Lung (tissue), 12 donors: ENCODE results near the gene DGKB. TPM values are rescaled to one million over a fixed set of nuclear protein-coding genes. Genes with fewer than 3 reads are reported as not detected.

Experiments used
- ATAC-seq: fragments of 200-7000 bp; cut with Tn5 transposase; one replicate; pipeline ENCODE4 v1.9.1; 2020; ENCODE audit warnings: moderate number of reproducible peaks; ENCODE audit not compliant: insufficient read depth, low FRiP score
- DNase-seq, 3 donors: peaks; one replicate each; pipeline ENCODE4 v3.0.0-alpha.2; 2013 to 2017
- H3K27ac ChIP-seq, 2 donors: one replicate each; pipeline ENCODE4 v1.5.1; 2013; ENCODE audit warnings: mild to moderate bottlenecking in 2 of 2, moderate library complexity in 2 of 2, control low read depth in 1 of 2, inconsistent platforms in 1 of 2, low read depth in 1 of 2, low read length in 1 of 2
- H3K27me3 ChIP-seq, 3 donors: one replicate each; pipeline ENCODE4 v1.5.1; 2013; ENCODE audit warnings: low read length in 2 of 3; ENCODE audit not compliant: control insufficient read depth in 3 of 3, insufficient read depth in 3 of 3
- H3K36me3 ChIP-seq, 4 donors: one replicate each; pipeline ENCODE4 v1.5.1; 2013; ENCODE audit warnings: low read length in 4 of 4, mild to moderate bottlenecking in 1 of 4, moderate library complexity in 1 of 4; ENCODE audit not compliant: control insufficient read depth in 4 of 4, insufficient read depth in 4 of 4
- H3K4me1 ChIP-seq, 5 donors: one replicate each; pipeline ENCODE4 v1.5.1; 2013; ENCODE audit warnings: low read length in 5 of 5, mild to moderate bottlenecking in 2 of 5, moderate library complexity in 1 of 5; ENCODE audit not compliant: control insufficient read depth in 5 of 5, insufficient read depth in 5 of 5
- H3K4me3 ChIP-seq: one replicate; pipeline ENCODE4 v1.5.1; 2013; ENCODE audit warnings: mild to moderate bottlenecking, control low read depth, moderate library complexity
- H3K9ac ChIP-seq, 2 donors: one replicate each; pipeline ENCODE4 v1.5.1; 2013; ENCODE audit warnings: low read length in 2 of 2, control low read depth in 1 of 2; ENCODE audit not compliant: insufficient read depth in 1 of 2
- H3K9me3 ChIP-seq, 4 donors: one replicate each; pipeline ENCODE4 v1.5.1; 2013; ENCODE audit warnings: low read length in 3 of 4, mild to moderate bottlenecking in 1 of 4, moderate library complexity in 1 of 4; ENCODE audit not compliant: control insufficient read depth in 4 of 4, insufficient read depth in 3 of 4
- CTCF ChIP-seq: IDR thresholded peaks from 2 replicates; pipeline ENCODE4 v1.5.1; 2012; ENCODE audit warnings: mild to moderate bottlenecking; ENCODE audit errors: control extremely low read depth, extremely low read depth
- WGBS, 2 donors: extraction: QIAGEN DNeasy Blood & Tissue Kit; methylation state at CpG; one replicate each; pipeline ENCODE4 v1.1.7; 2013; 5-methylcytosine and 5-hydroxymethylcytosine counted together
- polyA plus RNA-seq, 2 donors: library from polyadenylated mRNA; stranded (reverse); fragments of 200-250 nt; gene quantifications; one replicate each; pipeline ENCODE4 v1.2.1, GENCODE V29; 2013
- total RNA-seq, 2 donors: library from RNA; depleted of rRNA in 1 of 2; stranded (reverse); fragments of >200 nt in 1 of 2; gene quantifications; one replicate each; pipeline ENCODE4 v1.2.1, GENCODE V29; 2014 to 2021
- donor health status: control.
- donor health status: control.
- donor health status: Bipolar disorder and iron deficiency.
- donor health status: healthy.
- donor health status: DM: yes; HTN: yes; CAD: no.

Gene DGKB
- total and polyA plus RNA-seq, 4 donors, result under 0.01 to 0.57 (median 0.06) TPM; not detected in 1

- H3K4me1 ChIP-seq, result peaks cover 0 to 13% (median 3%) of the 10 kb centered on the region in 5 donors
- no peak for TF ChIP-seq CTCF
- H3K27me3 ChIP-seq, result no peaks in the 10 kb centered on the region
- no peak overlapping the region for H3K4me3 ChIP-seq
- ATAC-seq (no peak), DNase-seq (no peak)
- no peaks in the 10 kb centered on the region for H3K9me3 ChIP-seq
- no peak overlapping the region for H3K9ac ChIP-seq
- H3K27ac ChIP-seq, result no peak overlapping the region
- WGBS, 2 donors, result 90% methylated on average over 5 of the region's 5 CpGs
- H3K36me3 ChIP-seq, result no peaks in the 10 kb centered on the region
Observed at GRCh38 chr7:14759785-14760184, 142.8 kb downstream of the DGKB start.

DNA sequence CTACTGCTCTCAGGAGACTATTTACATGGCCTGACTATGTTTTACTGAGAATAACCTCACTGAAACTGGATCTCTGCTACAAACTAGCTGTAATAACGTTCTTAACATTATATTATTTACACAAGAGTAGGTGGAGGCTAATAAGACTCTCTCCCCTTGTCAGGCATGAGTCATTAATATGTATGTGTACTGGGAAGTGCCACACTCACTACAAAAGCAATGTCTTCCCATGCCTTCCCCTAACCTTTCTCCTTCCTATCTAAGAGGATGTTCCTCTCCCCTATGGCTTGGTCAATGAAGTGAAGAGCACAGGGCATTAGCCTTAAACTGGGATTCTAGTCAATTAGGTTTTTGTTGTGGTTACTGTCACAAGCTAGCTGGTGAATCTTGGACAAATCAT lies 147.9 kb downstream of the DGKB start:
- WGBS, 2 donors, result 21 to 32% methylated on average over 1 of the region's 1 CpG
- Histone ChIP-seq H3K9ac (no peak overlapping the region), H3K4me1 (no peaks in the 10 kb centered on the region), H3K36me3 (no peaks in the 10 kb centered on the region), H3K4me3 (no peak overlapping the region), H3K27me3 (no peaks in the 10 kb centered on the region), H3K9me3 (no peaks in the 10 kb centered on the region), H3K27ac (no peak overlapping the region)
- ATAC-seq (no peak), DNase-seq (no peak)
- TF ChIP-seq CTCF, result no peak

GRCh38 chr7:14752301-14752700 lies 150.2 kb downstream of the DGKB start:
- Histone ChIP-seq H3K27ac (no peak overlapping the region), H3K9me3 (peaks cover 0 to 1% (median 0%) of the 10 kb centered on the region in 4 donors), H3K4me3 (no peak overlapping the region), H3K4me1 (peaks cover 0 to 8% (median 0%) of the 10 kb centered on the region in 5 donors), H3K9ac (no peak overlapping the region), H3K36me3 (no peaks in the 10 kb centered on the region), H3K27me3 (no peaks in the 10 kb centered on the region)
- no peak for DNase-seq
- no peak for TF ChIP-seq CTCF
- ATAC-seq, result no peak
- WGBS, 2 donors, result 77 to 87% methylated on average over 3 of the region's 3 CpGs

GRCh38 chr7:14751461-14751860 lies 151.1 kb downstream of the DGKB start:
- peaks cover 0 to 1% (median 0%) of the 10 kb centered on the region in 4 donors for H3K9me3 ChIP-seq
- ATAC-seq, result no peak
- H3K4me3 ChIP-seq, result no peak overlapping the region
- no peak overlapping the region for H3K27ac ChIP-seq
- H3K9ac ChIP-seq, result no peak overlapping the region
- peaks cover 0 to 11% (median 0%) of the 10 kb centered on the region in 5 donors for H3K4me1 ChIP-seq
- H3K27me3 ChIP-seq, result no peaks in the 10 kb centered on the region
- no peaks in the 10 kb centered on the region for H3K36me3 ChIP-seq
- whole genome bisulfite sequencing, 2 donors, result 11 to 41% methylated on average over 1 of the region's 1 CpG
- no peak for DNase-seq
- no peak for TF ChIP-seq CTCF
